Right forelimb (tissue), 1 donor: Measurements from ENCODE around the gene GNPTAB.
A peak's percentile ranks its signal among the peaks of the same experiment; 100 is the strongest.
"Not testable (repeated sequence)": the region's sequence is repeated elsewhere in the genome, so short reads cannot be mapped to it uniquely, and the experiment has no call there.

Experiments used
- DNase-seq: peaks from one replicate; pipeline ENCODE4 v3.0.0-alpha.2; 2018

GNPTAB gene

DNA sequence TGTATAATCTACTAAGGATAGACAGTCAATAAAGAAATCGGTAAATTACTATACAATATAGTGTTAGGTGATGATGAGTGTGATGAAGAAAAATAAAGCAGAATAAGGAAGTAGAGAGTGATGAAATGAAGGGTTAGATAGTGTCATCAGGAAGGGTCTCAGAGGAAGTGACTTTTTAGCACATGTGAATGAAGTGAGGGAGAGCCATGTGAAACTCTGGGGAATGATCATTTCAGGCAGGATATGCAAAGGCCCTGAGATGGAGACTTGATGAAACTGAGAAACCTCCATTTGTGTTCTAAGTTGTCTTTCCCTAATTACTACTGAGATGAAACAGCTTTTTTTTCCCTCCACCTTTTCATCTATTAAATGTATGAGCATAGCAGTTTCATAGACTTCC, 19.4 kb upstream of the GNPTAB start:
- DNase-seq: no peak

DNA sequence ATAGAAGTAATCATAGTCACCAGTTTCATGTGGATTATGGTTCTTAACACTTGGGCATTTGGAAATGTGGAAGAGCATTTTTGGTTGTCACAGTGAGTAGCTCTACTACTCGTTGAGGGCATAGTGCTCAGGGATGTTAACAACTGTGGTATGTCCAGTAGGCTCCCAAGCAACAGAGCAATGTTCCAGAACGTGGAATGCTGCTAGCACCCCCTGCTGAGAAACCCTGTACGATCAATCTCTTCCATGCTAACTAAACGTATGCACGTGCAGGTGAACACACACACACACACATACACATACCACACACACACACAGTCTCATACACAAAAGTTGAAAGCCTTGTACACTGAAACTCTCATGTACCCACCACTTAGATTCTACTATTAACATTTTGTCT, 16.6 kb upstream of the GNPTAB start:
- no peak for DNase-seq

DNA sequence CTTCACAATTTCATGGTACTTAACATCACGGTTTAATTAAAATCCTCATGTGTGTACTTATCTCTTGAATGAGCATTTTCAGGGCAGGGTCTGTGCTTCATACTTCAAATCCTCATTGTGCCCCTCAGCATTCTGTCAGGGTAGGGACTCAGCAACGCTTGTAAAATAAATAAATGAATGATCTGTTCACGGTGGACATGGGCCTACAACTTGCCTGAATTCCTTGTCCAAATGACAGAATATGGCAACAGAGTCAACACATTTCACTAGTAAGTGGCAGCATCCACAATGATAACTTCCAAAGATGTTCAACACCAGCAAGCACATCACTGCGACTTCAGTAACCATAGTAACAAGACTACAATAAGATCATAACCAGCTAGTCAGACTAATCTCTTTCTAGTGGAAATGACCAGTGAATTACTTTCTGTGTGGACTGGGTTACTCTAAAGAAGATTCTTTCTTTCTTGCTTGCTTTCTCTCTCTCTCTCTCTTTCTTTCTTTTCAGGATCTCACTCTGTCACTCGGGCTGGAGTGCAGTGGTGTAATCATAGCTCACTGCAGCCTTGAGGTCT, 14.5 kb upstream of the GNPTAB start:
- DNase-seq: no peak

DNA sequence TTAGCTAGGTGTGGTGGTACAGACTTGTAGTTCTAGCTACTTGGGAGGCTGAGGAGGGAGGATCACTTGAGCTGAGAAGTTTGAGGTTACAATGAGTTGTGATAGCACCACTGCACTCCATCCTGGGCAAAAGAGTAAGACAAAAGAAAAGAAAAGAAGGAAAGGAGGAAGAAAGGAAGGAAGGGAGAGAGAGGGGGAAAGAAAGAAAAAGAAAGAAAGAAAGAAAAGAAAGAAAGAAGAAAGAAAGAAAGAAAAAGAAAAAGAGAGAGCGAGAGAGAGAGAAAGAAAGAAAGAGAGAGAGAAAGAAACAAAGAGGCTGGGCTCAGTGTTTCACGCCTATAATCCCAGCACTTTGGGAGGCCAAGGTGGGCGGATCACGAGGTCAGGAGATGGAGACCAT, 10.3 kb upstream of the GNPTAB start:
- no peak for DNase-seq

DNA sequence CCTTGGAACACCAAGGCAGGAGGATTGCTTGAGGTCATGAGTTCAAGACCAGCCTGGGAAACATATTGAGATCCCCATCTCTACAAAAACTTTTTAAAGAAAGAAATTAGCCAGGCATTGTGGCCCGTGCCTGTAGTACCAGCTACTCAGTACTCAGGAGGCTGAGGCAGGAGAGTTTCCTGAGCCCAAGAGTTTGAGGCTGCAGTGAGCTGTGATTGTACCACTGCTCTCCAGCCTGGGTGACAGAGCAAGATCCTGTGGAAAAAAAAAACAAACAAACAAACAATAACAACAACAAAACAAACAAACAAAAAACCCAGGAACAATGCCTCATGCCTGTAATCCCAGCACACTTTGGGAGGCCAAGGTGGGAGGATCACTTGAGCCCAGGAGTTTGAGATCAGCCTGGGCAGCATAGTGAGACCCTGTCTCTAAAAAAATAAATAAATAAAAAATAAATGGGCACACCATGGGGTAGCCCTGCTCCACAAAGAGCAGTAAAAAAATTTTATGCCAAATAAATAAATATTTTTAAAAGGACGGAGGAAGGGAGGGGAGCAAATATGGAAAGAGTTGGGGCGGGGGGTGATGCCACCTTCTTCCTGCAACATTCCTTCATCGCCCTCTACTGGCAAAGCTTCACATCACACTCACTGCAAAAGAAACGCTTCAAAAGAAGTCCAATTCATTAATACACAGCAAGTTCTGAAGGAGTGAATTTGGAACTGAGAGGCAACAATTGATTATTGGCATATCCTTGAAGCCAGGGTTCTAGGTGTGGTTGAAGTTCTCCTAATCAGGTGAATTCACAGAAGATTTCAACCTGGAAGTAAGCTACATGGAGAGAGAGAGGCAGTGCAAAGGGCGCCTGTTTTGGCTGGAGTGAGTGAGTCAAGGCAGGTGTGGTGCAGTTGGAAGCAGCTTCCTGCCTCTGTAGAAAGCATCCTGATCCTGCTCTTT, 8.8 kb upstream of the GNPTAB start:
- DNase-seq: peak; percentile 65

DNA sequence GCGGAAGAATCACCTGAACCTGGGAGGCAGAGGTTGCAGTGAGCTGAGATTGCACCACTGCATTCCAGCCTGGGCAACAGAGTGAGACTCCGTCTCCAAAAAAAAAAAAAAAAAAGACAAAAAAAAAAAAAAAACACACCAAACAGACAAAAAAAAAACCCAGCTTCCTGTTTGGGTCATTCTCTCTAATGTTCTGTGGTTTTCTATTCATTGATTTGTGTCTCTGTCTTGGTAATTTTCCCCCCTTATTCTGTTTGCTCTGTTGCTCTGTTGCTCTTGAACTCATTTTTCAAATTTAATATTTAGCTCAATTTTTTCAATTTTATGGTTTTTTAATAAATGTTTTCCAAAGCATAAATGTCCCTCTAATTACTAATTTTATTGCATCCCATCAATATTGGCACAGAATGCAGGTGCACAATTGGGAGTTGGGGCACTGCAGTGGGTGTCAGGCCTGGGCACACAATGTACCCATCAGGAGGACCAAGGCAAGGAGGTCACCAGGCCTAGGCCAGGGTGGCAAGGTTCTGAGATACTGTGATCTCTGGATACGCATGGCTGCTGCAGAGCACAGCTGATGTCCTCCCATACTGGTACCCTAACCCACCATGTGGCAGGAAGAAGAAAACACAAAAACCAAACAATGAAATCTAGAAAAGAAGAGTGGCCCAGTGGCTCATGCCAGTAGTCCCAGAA, 8.0 kb upstream of the GNPTAB start:
- DNase-seq: no peak

DNA sequence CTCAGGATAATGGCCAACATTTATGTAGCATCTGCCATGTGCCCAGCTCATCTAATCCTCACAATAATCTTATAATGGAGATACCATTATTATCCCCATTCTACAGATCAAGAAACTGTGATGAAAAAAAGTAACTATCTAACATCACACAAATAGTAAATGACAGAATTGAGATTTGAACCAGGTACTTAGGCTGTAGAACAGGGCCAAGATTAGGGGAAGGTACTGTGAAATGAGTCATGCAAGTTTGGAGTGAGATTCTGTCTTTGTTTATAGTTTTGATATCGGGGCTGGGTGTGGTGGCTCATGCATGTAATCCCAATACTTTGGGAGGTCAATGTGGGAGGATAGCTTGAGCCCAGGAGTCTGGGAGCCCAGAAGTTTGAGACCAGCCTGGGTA, 1.3 kb upstream of the GNPTAB start:
- no peak for DNase-seq

- no peak for DNase-seq
These were observed 956 bp downstream of the GNPTAB start for GRCh38 chr12:101829639-101830366.

GRCh38 chr12:101828463-101829196, 2.1 kb downstream of the GNPTAB start:
- DNase-seq: no peak

GRCh38 chr12:101826766-101827368, 3.9 kb downstream of the GNPTAB start:
- DNase-seq: no peak

- no peak for DNase-seq
These were observed 5.9 kb downstream of the GNPTAB start for GRCh38 chr12:101824831-101825230.

DNA sequence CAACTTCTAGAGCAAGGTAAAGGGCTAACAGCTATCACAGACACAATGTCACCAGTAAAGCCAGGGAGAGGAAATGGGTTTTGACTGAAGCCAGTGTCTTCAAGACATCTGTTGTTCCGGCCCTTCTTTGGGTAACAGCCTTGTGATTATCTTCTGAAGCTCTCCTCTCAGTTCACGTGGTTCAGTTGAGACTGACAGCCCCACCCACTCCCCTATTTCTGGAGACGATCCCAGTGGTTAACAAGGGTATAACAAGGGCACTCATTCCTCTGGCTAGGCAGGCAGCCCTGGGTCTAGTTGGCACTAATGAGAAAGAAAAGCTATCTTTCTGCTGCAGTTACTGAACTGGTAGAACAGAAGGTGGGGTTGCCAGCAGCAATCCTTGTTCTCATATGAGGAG, 6.9 kb downstream of the GNPTAB start:
- no peak for DNase-seq

DNA sequence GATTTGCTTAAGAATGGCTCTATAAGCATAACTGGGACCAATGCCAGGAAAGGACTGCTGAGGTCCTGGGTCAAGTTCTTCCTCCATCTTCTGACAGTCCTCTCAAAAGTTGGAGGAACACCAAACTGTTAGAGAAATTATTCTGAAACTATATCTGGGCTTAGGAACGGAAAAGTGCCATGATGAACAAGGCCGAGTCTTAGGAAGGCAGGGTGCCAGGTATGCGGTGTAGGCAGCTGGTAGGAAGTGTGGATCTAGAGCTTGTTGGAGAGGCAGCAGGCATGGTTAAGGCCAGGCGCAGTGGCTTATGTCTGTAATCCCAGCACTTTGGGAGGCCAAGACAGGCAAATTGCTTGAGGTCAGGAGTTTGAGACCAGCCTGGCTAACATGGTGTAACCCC, 7.7 kb downstream of the GNPTAB start:
- no peak for DNase-seq

DNA sequence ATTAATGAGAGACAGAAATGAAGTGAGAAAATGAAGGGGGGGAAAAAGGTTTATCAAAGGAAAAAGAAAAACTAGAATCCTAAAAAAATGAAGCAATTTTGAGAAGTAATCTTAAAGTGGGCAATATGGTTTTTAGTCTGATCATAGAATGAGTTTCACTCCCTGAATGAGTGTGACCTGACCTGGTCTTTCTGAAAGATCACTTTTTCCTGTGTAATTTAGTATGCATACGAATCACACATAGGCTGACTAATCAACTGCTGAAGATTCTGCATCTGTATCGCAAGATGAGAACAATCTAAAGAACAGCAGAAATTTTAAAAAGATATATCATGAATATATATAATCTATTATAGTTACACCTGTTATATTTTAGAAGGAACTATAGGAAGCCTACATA, 11.3 kb downstream of the GNPTAB start:
- DNase-seq: no peak

DNA sequence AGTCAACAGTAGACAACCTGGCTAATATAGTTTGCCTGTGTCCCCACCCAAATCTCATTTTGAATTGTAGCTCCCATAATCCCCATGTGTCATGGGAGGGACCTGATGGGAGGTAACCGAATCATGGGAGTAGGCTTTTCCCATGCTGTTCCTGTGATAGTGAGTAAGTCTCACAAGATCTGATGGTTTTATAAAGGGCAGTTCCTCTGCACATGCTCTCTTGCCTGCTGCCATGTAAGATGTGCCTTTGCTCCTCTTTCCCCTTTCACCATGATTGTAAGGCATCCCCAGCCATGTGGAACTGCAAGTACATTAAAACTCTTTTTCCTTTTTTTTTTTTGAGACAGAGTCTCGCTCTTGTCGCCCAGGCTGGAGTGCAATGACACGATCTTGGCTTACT, 12.1 kb downstream of the GNPTAB start:
- DNase-seq: not testable (repeated sequence)

DNA sequence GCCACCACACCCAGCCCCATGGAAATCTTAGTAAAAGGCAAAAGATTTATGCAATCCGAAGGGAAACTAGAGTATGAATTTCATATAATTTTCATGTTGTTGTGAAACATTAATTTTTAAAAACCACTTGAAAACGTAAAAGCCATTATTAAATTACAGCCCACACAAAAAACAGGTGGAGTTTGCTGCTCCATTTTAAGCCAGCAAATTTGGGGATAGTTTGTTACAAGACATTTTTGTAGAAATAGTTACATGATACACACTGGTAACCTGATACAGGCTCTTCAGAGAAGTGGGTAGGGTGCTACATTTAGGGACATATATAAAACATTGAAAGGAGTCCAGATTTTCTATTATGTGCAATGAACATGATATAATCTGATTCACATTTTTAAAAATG, 17.6 kb downstream of the GNPTAB start:
- DNase-seq: no peak

GRCh38 chr12:101812716-101813115, 18.0 kb downstream of the GNPTAB start:
- not testable (repeated sequence) for DNase-seq

- DNase-seq: not testable (repeated sequence)
These were observed 19.4 kb downstream of the GNPTAB start for GRCh38 chr12:101811342-101811741.

DNA sequence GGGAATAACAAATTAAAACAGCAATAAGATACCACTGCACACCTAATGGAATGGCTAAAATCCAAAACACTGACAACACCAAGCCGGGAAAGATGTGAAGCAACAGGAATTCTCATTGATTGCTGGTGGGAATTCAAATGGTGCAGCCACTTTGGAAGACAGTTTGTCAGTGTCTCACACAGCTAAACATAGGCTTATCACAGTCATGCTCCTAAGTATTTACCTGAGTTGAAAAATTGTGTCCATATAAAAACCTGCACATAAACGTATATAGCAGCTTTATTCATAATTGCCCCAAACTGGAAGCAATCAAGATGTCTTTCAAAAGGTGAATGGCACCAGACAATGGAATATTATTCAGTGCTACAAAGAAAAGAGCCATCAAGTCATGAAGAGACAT, 21.6 kb downstream of the GNPTAB start:
- no peak for DNase-seq

DNA sequence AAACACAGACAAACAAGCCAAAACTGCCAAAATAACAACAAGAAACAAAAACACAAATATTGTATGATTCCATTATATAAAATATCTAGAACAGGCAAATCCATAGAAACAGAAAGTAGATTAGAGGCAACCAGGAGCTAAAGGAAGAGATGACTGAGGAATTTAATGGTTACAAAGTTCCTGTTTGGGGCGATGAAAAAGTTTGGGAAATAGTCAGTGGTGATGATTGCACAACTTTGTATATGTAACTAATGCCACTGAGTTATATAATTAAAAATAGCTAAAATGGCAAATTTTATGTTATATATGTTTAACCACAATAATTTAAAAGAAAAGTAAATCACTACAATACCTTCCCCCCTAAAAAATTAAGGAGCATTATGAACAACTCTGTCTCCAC, 24.5 kb downstream of the GNPTAB start:
- no peak for DNase-seq

DNA sequence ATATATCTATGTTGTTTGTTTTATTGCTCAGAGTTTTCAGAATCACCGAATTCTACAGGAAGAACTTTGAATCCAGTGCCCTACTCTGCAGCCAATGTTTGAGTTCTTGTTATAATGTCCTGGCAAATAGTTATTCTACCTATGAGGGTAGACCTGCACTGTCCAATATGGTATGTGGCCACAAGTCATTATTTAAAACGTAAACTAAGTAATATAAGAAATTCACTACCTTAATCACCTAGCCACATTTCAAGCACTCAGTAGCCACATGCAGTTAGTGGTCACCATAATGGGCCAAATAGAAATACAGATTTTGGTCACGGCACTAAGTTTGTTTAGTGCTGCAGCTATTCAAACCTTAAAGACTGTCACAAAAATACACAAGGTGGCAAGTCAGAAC, 26.4 kb downstream of the GNPTAB start:
- DNase-seq: no peak

GRCh38 chr12:101803978-101804377, 26.8 kb downstream of the GNPTAB start:
- DNase-seq: no peak
